Stimulated activated CD8-positive, alpha-beta memory T cell treated with anti-CD3 and anti-CD28 coated beads, Interleukin-4, amount 100 ng/mL, for 24 hours (primary cell): ENCODE results near the gene SEMA6A.

Experiments
- DNase-seq: peaks from one replicate; pipeline ENCODE4 v3.0.0-alpha.2; 2020; ENCODE audit warnings: low read depth

SEMA6A gene

DNA sequence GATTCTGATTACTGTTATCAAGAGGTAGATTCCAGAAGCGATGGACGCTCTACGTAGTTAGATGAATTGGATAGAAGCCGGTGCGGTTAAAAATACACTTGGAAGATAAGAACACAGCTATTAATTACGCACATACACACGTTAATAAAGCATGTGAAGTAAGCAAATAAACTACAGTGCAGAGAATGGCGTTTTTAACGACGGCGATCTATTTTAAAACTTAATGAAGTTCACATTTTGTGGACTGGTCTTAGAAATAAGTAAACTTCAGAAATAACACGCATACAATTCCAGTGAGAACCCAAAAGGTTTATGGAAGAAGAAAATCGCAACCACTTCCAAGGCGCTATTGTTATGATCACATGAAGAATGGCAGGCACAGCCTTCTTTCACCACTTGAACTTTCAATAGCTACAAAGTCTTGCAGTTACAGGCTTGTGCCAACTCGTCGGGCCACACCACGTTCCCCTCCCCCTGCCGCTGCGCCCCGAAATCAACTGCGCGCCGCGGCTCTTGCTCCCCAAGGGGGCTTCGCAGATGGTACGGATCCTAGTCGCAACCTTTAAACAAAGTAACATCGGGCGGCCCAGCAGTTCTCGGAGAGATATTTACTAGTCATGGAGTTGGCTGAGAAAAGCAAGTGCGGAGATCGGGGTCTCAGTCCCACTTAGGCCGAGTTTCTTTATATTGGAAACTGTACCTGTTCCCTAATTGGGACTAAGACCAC lies 866 bp upstream of the SEMA6A start:
- DNase-seq, result no peak

GRCh38 chr5:116573702-116574366 lies 789 bp downstream of the SEMA6A start:
- DNase-seq, result no peak

GRCh38 chr5:116573279-116573701 lies 1.3 kb downstream of the SEMA6A start:
- DNase-seq, result no peak

DNA sequence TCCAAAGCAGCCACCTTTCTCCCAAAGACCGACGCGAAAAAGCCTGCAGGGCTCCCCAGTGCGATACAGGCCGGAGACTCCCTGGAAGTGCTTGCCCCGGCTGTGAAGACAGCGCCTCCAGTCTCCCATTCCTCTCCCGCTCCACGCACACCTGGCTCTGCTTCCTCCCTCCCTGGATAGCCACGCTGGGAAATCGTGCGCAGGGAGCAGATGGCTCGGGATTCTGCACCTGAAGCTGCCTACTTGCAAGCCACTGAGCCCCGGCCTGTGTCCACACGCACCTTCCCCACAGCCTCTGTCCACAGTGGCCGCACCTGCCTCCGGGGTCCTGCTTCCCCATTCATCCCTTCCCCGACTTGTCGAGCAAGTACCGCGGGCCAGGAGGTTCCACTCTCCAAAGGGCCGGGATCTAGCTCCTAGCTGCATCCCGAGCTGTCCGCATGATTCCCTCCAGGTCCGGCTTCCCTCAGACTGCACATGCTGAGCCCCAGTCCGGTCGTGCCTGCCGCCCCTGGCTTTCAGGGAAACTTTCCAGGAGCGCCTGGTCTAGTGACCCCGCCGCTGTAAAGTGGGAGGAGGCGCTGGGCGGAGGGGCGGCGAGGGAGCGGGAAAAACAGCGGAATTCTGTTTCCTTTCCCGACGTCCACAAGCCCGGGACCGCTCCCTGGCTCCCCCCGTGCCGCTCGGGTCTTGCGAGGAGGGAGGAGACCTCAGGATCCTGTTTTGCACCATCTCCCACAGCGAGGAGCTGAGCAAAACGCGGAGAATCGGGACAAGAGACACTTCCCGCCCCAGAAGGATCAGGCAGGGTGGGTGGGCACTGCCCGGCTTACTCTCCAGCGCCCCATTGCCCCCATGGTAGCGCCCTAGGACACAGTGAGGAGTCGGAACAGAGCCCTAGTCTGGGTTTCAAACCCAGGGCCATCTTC lies 2.0 kb downstream of the SEMA6A start:
- no peak for DNase-seq

DNA sequence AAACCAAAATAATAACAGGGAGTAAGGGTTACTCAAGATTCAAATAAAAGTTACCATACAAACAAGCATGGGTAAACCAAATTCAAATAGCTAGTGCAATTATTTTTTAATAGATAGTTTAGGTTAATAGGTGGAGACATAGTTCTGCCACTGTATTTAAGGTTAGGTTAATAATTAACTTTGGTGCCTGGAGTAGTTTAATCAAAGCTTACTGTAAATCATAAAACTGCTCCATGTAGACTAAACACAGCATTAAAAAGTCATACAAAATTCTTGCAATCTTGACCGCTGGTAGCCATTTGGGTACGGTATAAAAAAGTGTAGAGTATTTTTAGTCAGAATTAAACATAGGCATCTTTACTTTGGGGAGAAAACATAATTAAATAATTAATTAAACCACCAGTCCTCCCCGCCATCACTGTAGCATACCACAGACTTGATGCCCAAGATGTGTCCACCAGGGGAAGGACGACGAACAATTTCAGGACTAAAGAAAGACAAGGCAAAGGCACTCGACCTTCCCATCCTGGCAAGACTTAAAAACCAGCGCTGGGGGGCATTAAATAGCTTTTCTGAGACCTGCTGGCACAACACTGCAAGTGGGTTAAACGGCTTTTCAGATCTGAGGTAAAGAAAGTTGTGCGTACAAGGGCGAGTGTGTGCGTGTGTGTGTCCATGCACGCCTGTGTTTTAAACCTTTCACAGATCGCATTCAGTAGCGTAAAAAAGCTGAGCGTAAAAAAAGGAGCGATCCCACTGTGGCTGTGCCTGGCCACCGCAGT lies 2.9 kb downstream of the SEMA6A start:
- no peak for DNase-seq

GRCh38 chr5:116569999-116570398 lies 4.6 kb downstream of the SEMA6A start:
- no peak for DNase-seq

DNA sequence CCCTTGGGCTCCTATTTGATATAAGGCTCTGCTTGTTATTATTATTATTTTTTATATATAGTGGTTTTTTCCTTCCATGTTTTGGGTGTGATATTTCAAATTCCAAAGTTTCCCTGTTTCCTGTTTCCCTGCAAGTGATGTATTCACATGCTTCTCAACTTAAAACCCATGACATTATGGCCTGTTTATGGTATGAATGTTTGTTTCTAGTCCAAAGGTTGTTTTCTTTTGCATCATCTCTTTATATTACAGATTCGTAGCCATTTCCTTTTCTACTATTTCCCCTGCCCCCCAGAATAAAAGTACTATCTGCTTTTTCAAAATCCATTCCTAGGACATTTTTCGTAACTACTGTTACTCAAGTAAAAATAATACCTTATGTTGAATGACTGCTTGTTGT lies 7.5 kb downstream of the SEMA6A start:
- DNase-seq, result no peak

DNA sequence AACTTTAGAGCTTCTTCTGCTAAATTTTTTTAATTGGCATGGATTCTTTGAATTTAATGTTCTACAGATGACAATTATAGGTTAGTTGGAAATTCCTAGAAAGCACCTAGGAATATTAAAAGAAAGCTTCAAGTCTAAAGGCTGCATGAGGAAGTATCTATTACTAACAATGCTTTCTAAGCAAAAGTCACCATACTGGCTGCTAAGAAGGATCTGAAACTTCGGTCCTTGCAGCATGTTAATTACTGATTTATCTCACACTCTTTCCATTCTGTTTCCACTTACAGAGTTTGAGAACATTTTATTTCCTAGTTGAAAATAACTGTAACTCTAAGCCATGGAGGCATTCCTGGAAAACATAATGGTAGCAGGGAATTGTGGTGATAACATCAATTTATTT lies 8.4 kb downstream of the SEMA6A start:
- DNase-seq, result no peak

- DNase-seq, result no peak
Measured at GRCh38 chr5:116564756-116565490, 9.7 kb downstream of the SEMA6A start.

GRCh38 chr5:116564312-116564711 lies 10.3 kb downstream of the SEMA6A start:
- DNase-seq, result no peak

- no peak for DNase-seq
Measured at GRCh38 chr5:116563736-116564308, 10.8 kb downstream of the SEMA6A start.

GRCh38 chr5:116562669-116563068 lies 12.0 kb downstream of the SEMA6A start:
- no peak for DNase-seq

GRCh38 chr5:116561658-116562057 lies 13.0 kb downstream of the SEMA6A start:
- no peak for DNase-seq

GRCh38 chr5:116559673-116560164 lies 14.9 kb downstream of the SEMA6A start:
- DNase-seq, result no peak

GRCh38 chr5:116559239-116559638 lies 15.4 kb downstream of the SEMA6A start:
- DNase-seq, result no peak

DNA sequence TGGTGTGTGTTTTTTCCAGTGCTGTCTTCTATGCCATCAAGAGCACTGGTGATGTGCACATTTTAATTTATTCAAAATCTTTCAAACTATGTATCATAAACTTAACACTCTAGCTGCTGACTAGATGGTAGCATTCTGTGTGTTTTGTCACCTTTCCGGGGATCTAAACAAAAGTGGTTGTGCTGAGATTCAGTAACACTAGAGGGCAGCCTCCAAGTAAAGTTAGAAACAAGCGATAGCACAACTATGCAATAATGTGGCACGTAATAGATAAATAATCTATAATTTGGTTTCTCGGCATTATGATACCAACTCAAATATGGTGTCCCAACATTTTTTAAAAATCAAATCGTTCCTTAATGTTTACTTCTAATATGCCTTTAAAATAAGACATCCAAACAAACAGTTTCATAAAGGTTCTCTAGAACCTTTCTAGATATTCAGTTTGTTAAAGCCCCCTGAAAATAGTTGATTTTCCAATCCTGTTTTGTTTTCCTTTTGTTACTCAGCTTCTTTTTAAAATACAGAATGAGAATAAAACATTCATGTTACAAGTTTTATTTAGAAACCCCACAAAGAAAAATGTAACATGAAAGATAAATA lies 16.9 kb downstream of the SEMA6A start:
- no peak for DNase-seq

DNA sequence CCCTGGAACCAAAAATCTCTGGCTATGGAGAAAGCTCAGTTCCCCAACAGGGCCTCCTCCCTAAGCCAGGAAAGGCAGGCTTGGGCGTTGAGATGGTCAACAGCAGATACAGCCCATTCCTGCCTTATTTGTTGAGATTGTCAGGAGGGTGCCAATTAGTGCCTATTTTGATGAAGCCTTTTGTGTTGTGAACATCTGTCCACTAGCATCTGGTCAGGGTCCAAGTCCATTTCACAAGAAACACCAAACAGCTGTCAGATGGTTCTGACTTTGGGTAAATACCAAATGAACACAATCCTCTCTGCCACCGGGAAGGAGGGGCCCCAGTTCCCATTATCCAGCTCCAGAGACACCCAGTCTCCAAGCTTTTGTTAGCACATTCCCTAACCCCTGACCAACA lies 19.9 kb downstream of the SEMA6A start:
- no peak for DNase-seq

DNA sequence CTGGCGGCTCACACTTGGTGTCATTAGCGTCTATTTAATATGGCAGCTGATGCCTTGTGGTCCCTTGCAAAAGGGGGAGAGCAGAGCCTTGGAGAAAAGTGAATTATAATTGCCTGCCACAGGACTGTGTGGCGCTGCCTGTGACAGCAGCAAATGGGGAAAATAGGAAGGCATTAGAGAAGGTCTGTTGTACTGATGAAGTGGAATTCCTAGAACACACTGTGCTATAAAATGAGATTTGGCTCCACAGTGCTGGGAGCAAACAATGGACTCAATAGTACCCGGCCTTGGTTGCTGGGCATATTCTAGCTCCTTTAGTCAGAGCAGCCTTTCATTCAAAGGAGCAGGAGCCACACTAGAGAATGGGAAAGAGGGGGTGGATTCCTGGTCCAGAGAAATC lies 21.3 kb downstream of the SEMA6A start:
- DNase-seq, result no peak

GRCh38 chr5:116550082-116550481 lies 24.5 kb downstream of the SEMA6A start:
- no peak for DNase-seq

DNA sequence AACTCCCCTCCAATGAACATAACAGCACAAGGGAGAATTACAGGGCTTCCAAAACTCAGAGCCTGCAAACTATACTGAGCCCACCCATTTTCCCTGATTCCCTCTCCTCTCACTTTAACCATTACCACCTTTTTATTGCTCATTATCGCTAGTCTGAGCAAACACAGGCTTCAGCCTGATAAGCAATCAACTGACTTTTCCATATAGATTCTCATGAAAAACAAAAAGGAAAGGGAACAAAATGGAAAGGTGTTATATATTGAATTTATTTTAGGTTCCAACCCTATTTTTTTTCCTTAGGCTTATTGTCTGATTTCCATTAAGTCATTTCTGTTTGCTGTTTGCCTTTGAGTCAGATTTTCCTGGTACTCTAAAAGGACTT lies 27.9 kb downstream of the SEMA6A start:
- no peak for DNase-seq
